HG03342 (cell line): ENCODE measurements around the gene PRKACA.

Source experiments
- ATAC-seq: cut with Tn5 transposase; IDR thresholded peaks from one replicate; pipeline ENCODE4 v1.9.1; 2021; ENCODE audit warnings: mild to moderate bottlenecking, moderate library complexity; ENCODE audit not compliant: unreplicated experiment

PRKACA gene

DNA sequence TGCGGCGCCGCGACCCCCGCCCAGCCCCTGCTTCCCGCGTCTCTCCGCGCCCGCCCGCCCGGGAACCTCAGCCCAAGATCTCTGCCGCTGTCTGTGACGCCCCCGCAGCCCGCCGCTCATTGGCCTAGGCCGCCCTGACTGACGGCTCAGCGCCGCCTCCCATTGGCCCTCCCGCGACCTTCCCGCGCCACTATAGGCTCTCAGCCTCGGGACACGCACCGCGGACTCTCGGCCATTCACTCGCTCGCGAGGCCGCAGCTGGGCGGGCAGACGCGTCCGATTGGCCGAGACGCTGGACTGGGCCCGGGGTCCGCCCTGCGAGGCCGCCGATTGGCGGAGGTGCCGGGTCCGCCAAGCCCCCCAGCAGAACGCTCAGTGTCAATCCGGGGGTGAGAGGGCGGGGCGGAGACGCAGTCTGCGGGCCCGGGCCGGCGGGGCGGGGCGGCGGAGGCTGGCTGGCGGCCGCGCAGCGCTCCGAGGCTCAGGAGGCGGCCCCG is at the start of gene PRKACA:
Gene PRKACA (minus strand): TSS at position 95 of the 497 bp plus-strand sequence. CDS start 215 bp downstream, outside the sequence.
- peak; percentile 84 for ATAC-seq

DNA sequence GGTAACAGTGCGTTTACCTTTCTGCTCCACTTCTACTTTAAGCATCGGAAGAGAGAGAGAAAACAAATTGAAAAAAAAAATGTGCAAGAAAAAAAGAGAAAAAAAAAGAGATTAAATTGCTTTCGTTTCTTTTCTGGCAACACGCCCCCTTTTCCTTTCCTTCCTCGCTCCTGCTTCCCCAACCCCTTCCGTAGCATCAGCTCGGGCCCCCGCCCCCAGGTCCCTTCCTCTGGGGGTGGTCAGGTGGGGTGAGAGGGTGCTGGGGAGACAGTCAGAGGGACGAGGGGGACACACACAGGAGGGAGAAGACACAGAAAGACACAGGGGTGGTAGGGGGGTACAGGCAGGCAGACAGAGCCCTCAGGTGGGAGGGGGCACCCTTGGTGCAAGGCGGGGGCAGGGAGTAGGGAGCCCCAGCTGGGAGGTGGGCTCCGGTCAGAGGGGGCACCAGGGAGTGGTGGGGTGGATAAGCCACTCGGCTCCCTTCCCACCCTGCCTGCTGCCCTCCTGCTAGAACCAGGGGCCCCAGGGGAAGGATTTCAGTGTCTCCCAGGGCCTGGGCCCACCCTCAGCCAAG is 49.5 kb upstream of the PRKACA start:
- no peak for ATAC-seq

DNA sequence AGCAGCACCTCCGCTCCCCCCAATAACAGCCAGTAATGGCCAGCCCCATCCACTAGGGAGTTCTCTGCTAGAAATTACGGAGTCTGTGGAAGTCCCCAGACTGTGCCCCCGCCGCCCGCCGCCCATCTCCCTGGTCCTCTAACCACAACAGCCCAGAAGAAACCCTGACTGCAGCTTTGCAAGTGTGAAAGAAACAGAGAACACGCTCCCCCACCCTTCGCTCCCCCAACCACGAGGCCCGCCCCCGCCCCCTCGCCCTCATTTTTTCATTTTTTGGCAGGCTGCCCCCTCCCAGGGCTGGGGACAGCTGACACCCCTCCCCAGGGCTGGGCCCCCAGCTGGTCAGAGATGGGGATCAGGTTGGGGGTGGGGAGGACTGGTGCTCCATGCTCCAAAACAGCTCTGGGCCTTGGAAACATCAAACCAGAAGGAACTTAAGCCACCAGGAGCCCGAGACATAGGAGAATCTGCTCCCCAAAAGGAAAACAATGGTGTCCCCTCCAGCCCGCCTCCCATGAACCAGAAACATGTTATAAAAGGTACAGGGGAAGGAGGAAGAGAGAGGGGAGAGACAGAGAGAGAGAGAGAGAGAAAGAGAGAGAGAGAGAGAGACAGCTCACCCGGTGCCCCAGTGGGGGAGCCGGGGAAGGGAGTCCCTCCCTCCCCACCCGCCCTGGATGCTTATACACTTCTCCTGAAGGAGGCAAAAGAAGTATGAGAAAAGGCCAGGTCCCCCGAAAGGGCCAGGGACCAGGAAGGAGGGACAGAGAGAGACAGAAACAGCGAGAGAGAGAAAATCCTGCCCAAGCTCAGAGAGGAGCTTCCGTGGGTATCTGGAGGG is 48.6 kb upstream of the PRKACA start:
- no peak for ATAC-seq

- no peak for ATAC-seq
Observed at GRCh38 chr19:14164724-14165493, 47.3 kb upstream of the PRKACA start.

DNA sequence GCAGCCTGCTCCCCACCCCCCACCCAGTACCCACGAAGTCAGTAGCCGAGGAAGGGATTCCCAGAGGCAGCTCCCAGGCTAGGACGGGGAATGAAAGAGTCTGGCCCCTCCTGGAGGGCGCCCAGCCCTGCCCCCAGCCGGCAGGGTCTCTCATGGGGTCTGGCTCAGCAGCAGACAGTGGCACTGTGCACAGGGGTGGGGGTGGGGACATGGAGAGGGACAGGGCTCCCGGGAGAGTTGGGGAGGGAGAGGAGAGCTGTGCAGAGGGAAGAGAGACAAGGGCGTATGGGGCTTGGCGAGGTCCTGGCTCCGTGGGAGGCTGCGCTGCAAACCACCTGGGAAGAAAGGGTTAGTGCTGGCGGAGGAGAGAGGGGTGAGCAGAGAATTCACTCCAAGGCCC is 46.5 kb upstream of the PRKACA start:
- no peak for ATAC-seq

- no peak for ATAC-seq
Observed at GRCh38 chr19:14162871-14163297, 45.3 kb upstream of the PRKACA start.

- no peak for ATAC-seq
Observed at GRCh38 chr19:14161305-14161704, 43.7 kb upstream of the PRKACA start.

DNA sequence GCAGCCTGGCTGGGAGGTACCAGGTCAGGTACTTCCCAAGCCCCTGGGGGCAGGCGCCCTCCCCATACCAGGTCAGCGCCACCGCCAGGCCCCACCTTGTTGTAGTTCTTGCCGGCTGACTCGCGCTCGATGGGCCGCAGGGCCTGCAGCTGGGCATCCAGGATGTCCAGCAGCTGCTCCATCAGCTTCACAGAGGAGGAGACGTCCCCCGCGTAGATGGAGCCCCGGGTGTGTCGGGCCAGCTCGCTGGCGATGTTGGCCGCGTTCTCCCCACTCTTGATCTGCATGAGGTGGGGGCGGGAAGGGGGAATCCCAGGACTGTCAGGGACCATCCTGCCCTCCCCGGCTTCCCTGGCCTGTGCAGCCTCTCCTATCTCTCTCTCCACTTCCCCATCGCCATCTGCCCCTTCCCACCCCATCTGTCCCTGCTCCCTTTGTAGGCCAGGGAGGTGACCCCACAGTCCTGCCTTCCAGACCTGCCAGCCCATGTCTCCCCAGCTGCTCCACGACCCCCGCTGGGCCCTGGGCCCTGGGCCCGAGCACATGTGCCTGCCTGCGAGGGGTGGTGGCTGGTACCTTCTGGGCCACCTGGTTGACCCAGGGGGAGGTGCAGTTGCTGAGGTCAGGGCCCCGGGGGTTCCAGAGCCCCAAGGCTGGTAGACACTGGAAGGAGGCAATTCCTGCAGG is 42.6 kb upstream of the PRKACA start:
- no peak for ATAC-seq

GRCh38 chr19:14159059-14159458 is 41.5 kb upstream of the PRKACA start:
- ATAC-seq: no peak

DNA sequence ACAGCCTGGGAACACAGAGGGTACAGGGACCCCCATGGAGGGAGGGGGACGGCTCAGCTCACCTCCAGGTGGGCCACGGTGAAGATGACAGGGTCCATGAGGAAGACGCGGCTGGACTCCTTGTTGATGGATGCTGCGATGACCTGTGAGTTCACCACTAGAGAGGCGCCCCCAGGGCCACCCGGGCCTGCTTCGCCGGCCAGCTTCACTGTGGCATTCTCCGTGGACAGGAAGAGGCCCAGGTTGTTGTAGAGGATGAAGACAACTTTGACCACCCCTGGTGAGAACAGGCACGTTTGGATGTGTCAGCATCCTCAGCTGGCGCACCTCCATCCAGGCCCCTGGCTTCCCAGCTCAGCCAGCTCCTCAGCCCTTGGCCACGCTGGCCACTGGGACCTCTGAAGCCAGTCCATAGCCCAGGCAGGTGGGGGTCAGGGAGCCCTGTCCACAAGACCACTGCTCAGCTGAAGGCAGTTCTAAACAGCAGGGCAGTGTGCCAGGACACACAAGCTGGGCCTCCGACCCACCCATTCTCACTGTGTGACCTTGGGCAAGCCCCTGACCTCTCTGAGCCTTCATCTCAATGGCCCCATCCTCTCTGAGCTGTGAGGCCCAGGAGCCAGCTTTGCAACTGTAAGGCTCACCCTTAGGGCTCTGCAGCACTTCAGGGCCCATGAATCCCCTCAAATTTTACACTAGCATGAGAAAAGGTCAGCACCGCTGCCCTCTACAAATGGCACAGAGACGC is 40.9 kb upstream of the PRKACA start:
- ATAC-seq: no peak

GRCh38 chr19:14156971-14157717 is 39.6 kb upstream of the PRKACA start:
- ATAC-seq: no peak

DNA sequence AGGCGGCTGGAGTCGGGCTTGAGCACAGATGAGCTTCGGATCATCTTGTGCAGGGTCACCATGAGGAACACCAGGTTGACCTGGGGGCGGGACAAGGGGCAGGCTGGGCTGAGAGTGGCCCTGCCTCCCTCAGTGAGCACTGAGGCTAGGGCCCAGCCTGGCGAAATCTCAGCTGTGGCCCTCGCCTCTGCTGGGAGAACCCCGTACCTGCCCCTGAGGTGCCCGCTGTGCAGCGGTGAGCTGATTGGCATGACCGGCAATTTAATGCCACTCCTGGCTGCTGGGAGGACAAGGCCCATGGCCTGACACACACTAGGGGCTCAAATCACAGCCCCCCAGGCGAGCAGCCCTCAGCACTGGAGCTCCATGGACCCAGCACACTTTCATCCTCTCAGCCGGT is 38.6 kb upstream of the PRKACA start:
- ATAC-seq: no peak

GRCh38 chr19:14155371-14155770 is 37.8 kb upstream of the PRKACA start:
- no peak for ATAC-seq

- no peak for ATAC-seq
Observed at GRCh38 chr19:14152713-14153112, 35.2 kb upstream of the PRKACA start.

GRCh38 chr19:14150770-14151661 is 33.5 kb upstream of the PRKACA start:
- ATAC-seq: no peak

GRCh38 chr19:14150041-14150769 is 32.6 kb upstream of the PRKACA start:
- ATAC-seq: no peak

GRCh38 chr19:14149509-14149994 is 32.0 kb upstream of the PRKACA start:
- no peak for ATAC-seq
